Fibroblast of skin of abdomen (primary cell): ENCODE data around the gene ANO9.
"Not testable (repeated sequence)": the region's sequence is repeated elsewhere in the genome, so short reads cannot be mapped to it uniquely, and the experiment has no call there.

Experiments
- DNase-seq: peaks from one replicate; pipeline ENCODE4 v3.0.0-alpha.2; 2013

ANO9 gene

GRCh38 chr11:450809-451451, 9.1 kb upstream of the ANO9 start:
- peak; percentile 63 for DNase-seq

DNA sequence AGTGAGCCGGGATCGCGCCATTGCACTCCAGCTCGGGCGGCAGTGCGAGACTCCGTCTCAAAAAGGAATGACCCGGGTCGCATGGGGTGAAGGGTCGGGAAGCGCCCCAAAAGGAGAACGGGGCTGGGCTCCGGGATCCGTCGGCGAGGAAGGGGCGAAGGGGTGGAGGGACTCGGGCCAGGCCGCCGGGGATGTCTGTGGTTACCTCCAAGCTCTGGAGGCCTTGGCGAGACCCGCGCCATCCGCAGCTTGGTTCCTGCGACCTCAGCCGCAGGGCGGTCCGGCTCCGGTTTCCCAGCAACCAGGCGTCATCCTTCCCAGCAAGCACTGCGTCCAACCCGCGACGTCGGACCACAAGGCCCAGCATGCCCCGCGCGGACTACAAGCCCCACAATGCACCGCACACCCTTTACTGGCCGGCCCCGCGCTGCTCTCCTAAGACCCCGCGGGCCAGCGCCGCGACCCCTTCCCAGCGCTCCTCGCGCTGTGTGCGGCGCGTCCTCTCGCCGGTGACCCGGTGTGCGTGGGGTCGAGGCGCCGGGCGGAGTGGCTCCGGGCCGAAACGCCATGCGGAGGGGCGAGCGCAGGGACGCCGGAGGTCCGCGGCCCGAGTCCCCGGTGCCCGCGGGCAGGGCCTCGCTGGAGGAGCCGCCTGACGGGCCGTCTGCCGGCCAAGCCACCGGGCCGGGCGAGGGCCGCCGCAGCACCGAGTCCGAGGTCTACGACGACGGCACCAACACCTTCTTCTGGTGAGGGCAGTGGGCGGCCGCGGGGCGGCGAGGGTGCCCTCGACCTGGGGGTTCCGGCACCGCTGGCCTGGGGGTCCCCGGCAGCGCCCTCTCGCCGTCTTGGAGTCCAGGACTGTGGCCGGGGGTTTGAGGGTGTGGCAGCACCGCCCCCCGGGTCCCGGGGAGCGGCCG, 8.3 kb upstream of the ANO9 start, which contains the start of gene PTDSS2:
Gene PTDSS2, plus strand, starts transcription at position 391 of the 920 bp plus-strand sequence. Its CDS starts 177 bp downstream, at position 568.
- DNase-seq: peak; percentile 94

- DNase-seq: peak; percentile 90
These were observed 6.3 kb upstream of the ANO9 start for GRCh38 chr11:447923-448731.

GRCh38 chr11:446891-447290, 5.1 kb upstream of the ANO9 start:
- DNase-seq: no peak

- DNase-seq: no peak
These were observed 4.2 kb upstream of the ANO9 start for GRCh38 chr11:445765-446588.

DNA sequence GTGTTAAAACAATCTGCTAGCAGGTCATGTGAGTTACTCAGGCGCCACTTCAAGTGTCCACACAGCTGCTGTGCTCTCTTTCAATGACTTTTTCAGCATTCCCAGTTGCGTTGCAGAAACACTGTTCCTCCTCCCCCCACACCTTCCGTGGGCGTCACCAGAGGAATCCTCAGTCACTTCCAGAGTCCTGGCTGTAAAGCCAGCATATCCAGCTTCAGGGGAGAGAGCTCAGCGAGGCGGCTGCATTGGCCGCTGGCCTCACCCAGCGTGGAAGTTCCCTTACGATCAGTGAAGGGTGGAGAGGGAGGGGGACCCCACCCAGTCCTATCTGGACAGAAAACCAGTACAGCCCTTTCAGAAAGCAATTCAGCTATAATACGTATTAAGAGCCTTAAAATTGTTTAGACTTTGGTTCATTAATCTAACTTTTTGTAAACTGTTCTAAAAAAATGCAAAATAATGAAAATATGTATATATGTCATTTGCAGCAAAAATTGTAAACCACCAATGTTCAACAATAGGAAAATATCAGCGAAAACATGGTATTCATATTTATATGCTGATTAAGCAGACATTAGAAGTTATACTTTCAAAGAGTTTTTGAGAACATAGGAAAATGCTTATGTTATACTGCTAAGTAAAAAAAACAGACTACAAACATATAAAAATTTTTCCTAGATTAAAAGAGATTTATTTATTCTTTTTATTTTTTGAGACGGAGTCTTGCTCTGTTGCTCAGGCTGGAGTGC, 2.8 kb upstream of the ANO9 start:
- no peak for DNase-seq

DNA sequence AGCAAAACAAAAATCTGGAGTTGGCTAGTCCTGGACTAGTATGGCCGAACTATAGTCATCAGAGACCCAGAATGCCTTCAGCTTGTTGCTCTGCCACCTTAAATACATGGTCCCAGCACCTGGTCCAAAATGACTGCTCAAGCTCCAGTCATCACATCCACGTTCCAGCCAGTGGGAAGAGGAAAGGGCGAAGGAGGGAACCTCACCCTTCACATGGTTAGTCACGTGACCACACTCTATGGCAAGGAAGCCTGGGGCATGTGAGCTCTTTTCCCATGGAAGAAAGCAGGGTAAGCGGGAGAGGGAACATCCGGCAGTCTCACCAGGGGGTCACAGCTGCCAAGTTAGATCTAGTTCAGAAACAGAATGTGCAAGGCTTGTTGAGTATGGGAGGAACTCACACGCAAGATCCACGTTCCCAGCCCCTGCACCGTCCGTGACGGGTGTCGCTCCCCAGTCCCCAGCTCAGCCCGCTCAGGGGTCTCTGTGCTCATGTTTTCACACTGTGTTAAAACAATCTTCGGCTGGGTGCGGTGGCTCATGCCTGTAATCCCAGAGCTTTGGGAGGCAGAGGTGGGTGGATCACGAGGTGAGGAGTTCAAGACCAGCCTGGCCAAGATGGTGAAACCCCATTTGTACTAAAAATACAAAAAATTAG, 1.9 kb upstream of the ANO9 start:
- DNase-seq: peak; percentile 17

DNA sequence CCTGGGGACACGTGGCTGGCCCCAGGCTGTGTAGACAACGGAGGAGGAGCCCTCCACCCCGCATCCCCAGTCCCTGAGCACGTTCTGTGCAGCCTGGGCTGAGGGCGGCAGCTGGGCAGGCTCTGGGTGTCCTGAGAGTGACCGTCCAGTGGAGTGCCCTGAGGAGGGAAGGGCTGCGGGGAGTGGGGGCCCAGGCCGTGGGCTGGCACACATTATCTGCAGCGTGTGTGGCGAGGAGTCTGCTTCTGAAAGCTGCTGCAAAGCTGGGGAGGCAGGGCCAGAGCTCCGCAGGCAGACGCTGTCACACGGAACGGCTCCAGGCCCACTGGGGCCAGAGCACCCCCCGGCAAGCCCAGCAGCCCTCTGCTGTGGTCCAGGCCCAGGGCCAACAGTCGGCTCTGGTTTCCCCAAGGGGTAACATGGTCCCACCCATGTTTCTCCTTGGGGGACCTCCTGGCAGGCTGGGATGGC, 835 bp upstream of the ANO9 start:
- DNase-seq: no peak

GRCh38 chr11:441043-441417, 781 bp downstream of the ANO9 start:
- DNase-seq: no peak

GRCh38 chr11:440065-441042, 1.5 kb downstream of the ANO9 start:
- no peak for DNase-seq

DNA sequence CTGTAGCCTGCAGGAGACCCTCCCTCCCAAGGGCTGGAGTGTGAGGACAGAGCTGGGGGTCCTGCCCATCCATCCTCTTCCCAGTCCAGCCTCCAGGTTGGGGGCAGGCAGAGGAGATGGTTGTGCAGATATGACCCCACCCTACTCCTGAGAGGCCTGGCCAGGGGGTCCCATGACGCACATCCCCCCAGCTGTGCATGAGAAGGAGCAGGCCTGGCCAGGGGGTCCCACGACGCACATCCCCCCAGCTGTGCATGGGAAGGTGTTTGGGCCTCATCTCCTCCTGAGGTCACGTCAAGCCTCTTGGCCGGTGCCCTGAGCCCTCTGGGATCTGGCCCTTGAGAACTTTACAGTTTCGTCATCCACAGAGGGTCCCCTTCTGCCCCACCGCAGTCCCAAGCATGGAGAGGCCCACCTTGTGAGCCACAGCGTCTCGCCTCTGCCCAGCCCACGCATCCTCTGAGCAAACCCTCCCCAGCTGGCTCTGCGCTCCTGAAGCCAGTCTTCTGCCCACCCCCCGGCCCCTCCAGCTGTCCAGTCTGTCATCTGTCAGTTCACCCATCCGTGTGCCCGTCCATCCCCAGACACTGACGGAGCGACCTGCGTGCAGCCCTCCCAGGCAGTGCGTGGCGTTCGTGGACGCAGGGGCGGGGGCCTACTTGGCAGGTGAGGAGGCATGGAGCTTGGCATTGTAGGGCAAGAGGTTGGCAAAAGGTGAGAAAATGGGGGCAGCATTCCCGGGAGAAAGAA, 2.3 kb downstream of the ANO9 start:
- no peak for DNase-seq

DNA sequence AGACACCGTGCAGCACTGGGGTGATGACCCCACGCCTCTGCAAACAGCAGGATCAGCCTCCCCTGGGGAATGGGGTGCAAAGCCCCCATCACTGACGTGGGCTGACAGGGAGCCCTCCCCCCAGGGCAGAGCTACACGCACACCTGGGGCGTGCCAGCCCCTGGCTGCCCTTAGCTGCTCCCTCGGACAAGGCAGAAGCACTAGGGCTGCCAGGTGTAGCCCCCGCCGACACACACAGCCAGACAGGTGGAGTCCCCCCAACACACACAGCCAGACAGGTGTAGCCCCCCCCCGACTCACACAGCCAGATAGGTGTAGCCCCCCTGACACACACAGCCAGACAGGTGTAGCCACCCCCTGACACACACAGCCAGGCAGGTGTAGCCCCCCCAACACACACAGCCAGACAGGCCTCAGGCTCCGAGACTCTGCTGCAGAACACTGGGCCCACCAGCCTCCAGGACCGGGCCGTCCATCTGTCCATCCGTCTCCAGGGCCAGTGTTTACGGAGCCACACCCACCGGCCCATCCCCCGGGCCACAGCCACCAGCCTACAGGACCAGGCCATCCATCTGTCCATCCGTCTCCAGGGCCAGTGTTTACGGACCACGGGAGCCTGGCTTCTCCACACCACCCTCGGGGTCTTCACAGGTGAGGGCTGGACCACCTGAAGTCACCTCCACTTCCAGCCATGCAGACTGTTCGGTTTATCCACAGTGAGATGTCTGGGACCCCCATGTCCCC, 3.5 kb downstream of the ANO9 start:
- DNase-seq: no peak

GRCh38 chr11:437228-437870, 4.5 kb downstream of the ANO9 start:
- DNase-seq: no peak

- not testable (repeated sequence) for DNase-seq
These were observed 6.6 kb downstream of the ANO9 start for GRCh38 chr11:434999-435740.

GRCh38 chr11:434496-434895, 7.3 kb downstream of the ANO9 start:
- DNase-seq: no peak

GRCh38 chr11:433641-434040, 8.2 kb downstream of the ANO9 start:
- no peak for DNase-seq

- no peak for DNase-seq
These were observed 8.7 kb downstream of the ANO9 start for GRCh38 chr11:433111-433510.
